Hepatocyte (in vitro differentiated cells): ENCODE results near the gene RELA.

ENCODE experiments used
- EZH2 ChIP-seq: fragments of 200-600 bp; sonication (generic); IDR thresholded peaks from 2 replicates; pipeline ENCODE4 v1.6.1; 2016; ENCODE audit warnings: antibody characterized with exemption, mild to moderate bottlenecking, borderline replicate concordance
- TF ChIP-seq, protein P1 (sequence below): fragments of 200-600 bp; sonication (generic); IDR thresholded peaks from 2 replicates; pipeline ENCODE4 v1.5.1; 2016; ENCODE audit warnings: antibody characterized with exemption, mild to moderate bottlenecking; ENCODE audit not compliant: poor library complexity

DNA sequence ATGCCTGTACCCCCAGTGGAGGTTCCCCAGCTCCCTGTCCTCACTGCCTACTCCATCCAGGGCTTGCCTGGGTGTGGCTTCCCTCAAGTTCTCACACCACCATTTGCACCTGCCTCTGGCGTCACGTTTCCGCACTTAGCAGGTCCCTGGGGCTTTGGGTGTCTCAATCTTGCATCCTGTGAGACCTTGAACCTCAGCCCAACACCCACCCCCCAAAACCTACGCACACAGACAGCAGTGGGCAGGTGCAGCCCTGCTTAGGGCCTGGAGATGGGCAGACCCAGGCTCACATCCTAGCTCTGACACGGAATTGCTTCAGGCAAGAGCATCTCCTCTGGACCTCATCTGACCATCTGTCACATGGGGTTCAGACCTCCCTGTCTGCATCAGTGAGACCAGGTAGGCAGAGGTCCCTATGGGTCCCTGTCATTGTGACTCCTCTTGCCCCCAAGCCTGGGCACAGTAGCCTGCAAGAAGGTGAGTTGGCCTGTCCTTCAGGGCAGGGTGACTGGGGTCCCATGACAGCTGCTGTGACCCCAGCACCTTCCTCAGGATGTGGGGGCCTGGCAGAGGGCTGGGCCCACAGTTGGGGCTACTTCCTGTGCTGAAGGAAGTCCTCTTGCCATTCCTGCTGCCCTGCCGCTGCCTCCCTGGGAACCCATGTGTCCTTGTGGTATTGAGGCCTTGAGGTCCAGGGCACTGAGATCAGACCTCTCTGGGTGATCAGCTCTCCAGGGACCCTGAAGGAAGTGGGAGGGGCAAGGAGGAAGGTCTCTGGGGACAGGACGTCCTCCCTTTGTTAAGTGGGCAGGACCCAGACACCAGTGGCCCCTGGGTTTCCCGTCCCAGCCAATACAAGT, 22.9 kb downstream of the RELA start:
- TF ChIP-seq, protein P1, sequence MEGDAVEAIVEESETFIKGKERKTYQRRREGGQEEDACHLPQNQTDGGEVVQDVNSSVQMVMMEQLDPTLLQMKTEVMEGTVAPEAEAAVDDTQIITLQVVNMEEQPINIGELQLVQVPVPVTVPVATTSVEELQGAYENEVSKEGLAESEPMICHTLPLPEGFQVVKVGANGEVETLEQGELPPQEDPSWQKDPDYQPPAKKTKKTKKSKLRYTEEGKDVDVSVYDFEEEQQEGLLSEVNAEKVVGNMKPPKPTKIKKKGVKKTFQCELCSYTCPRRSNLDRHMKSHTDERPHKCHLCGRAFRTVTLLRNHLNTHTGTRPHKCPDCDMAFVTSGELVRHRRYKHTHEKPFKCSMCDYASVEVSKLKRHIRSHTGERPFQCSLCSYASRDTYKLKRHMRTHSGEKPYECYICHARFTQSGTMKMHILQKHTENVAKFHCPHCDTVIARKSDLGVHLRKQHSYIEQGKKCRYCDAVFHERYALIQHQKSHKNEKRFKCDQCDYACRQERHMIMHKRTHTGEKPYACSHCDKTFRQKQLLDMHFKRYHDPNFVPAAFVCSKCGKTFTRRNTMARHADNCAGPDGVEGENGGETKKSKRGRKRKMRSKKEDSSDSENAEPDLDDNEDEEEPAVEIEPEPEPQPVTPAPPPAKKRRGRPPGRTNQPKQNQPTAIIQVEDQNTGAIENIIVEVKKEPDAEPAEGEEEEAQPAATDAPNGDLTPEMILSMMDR, result no peak
- no peak for TF ChIP-seq EZH2
